A549 (cell line): Measurements from ENCODE around the gene NFIA.

ENCODE experiments used
- CBX8 ChIP-seq: fragments of 200-600 bp; sonication (generic); IDR thresholded peaks from 2 replicates; pipeline ENCODE4 v1.6.1; 2016
- CTCF ChIP-seq: fragments of >200 bp; sonication (Bioruptor Twin); formaldehyde crosslinking; IDR thresholded peaks from 3 replicates; pipeline ENCODE4 v1.5.1; 2016

GRCh38 chr1:61165402-61165801 lies 83.0 kb downstream of the NFIA start:
- no peak for TF ChIP-seq CTCF
- TF ChIP-seq CBX8, result no peak
